RPMI7951 (cell line): ENCODE data around the gene FBXO27. TPM values are rescaled to one million over a fixed set of nuclear protein-coding genes. Genes with fewer than 3 reads are reported as not detected.
"Not testable (repeated sequence)": the region's sequence is repeated elsewhere in the genome, so short reads cannot be mapped to it uniquely, and the experiment has no call there.

ENCODE experiments used
- DNase-seq: peaks from one replicate; pipeline ENCODE4 v3.0.0-alpha.2; 2012; ENCODE audit warnings: low read depth
- total RNA-seq: library from RNA; depleted of rRNA; stranded (reverse); fragments of >200 nt; shearing (Covaris generic); gene quantifications from 2 replicates; pipeline ENCODE4 v1.2.3, GENCODE V29; 2014

The FBXO27 gene
- total RNA-seq, 1 experiment from 2014 or later: not detected

GRCh38 chr19:39038098-39038497 lies 5.7 kb upstream of the FBXO27 start:
- peak; percentile 69 for DNase-seq

DNA sequence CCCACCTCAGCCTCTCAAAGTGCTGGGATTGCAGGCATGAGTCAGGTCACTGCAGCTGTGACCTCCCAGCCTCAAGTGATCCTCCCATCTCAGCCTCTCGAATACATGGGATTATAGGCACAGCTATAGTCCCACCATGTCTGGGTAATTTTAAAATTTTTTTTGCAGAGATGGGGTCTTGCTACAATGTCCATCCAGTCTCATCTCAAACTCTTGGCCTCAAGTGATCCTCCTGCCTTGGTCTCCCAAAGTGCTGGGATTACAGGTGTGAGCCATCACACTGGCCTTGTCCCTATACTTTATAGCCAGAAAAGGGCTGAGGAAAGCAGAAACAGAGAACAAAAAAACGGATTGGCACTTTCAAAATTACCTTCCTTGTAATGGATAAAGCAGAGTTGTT lies 4.8 kb upstream of the FBXO27 start:
- no peak for DNase-seq

DNA sequence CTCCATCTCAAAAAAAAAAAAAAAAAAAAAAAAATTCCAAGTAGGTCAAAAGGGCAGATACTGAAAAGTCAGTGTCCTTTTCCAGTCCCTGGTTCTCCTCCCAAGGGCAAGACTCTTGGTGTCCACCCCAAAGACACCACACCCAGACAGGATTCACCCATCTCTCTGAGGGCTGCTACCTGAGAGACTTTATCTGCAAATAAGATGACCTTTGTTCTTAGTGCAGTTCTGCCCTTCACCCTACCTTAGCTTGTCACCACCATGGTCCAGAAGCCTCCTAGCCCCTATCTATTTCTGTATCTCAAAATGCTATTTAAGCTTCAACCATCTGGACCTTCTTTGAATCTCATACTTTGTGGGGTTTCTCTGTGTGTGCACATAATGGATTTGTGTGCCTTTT lies 4.2 kb upstream of the FBXO27 start:
- no peak for DNase-seq

- peak; percentile 70 for DNase-seq
Observed at GRCh38 chr19:39031368-39032062, 834 bp downstream of the FBXO27 start.

- no peak for DNase-seq
Observed at GRCh38 chr19:39030854-39031367, 1.4 kb downstream of the FBXO27 start.

DNA sequence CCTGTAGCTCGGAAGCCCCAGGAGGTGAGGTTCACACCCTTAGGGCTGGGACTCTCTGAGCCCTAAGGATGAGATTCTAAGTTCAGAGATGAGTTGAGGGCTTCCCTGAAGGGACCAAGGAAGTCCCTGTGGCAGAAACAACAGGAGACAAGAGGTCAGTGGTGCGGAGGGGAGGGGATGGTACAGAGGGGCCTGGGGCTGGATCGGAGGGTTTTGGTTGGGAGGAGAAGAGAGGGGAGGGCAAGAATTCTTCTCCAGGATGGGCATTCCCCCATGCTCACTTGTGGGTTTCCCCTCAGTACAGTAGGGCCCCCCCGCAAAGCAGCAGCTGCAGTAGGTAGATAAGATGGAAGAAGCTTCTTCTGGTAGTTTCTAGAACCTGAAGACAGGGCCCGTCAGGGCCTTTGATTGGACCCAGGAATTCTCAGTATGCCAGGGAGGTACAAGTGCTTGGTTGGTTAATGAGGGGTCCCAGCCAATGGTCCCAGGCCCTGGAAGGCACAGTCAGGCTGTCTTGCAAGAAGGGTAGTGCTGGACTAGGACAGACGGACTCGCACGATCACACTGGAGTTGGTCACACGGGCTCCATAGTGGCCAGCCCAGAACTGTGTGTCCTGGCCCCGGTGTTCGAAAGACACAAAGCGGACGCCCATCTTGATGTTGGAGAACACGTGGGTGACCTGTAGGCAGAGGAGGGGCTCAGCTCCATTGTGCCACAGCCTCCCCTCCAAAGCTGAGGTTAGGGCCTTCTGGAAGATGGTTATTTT lies 7.3 kb downstream of the FBXO27 start:
- no peak for DNase-seq

GRCh38 chr19:39021063-39021462 lies 11.3 kb downstream of the FBXO27 start:
- no peak for DNase-seq

DNA sequence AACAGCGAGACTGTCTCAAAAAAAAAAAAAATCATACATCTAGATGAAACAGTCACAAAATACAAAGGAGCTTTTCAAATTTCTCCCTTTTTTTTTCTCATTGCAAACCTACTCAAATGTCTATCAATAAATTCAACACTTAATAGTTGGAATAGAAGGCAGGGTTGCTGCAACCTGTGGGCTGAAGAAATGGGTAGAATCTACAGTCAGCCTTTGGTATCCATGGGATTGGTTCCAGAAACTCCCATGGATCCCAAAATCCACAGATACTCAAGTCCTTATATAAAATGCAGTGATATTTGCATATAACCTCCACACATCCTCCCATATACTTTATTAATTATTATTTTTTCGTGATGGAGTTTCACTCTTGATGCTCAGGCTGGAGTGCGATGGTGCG lies 14.7 kb downstream of the FBXO27 start:
- DNase-seq: no peak

- DNase-seq: no peak
Observed at GRCh38 chr19:39017026-39017425, 15.3 kb downstream of the FBXO27 start.

- DNase-seq: peak; percentile 52
Observed at GRCh38 chr19:39014037-39014436, 18.3 kb downstream of the FBXO27 start.

DNA sequence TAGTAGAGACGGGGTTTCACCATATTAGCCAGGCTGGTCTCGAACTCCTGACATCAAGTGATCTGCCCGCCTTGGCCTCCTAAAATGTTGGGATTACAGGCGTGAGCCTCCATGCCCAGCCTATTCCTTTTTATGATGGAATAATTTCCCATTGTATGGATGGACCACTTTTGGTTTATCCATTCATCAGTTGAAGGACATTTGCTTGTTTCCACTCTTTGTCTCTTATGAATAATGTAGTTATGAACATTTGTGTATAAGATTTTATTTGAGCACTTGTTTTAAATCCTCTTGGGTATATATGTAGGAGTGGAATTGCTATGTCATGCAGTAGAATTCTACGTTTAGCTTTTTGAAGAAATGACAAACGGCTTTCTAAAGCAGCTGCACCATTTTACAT lies 23.3 kb downstream of the FBXO27 start:
- DNase-seq: no peak

DNA sequence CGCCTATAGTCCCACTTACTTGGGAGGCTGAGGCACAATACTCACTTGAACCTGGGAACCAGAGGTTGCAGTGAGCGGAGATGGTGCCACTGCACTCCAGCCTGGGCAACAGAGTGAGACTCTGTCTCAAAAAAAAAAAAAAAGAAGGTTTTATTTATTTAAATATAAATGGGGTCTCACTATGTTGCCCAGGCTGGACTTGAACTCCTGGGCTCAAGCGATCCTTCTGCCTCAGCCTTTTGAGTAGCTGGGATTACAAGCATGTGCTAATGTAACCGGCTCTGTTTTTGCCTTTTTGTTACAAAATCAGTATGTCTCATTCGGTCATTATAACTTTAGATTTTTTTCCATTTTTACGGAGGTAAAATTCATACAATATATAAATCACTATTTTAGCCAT lies 24.2 kb downstream of the FBXO27 start:
- DNase-seq: no peak

- no peak for DNase-seq
Observed at GRCh38 chr19:39007096-39007495, 25.3 kb downstream of the FBXO27 start.

- no peak for DNase-seq
Observed at GRCh38 chr19:39004403-39004802, 27.9 kb downstream of the FBXO27 start.

DNA sequence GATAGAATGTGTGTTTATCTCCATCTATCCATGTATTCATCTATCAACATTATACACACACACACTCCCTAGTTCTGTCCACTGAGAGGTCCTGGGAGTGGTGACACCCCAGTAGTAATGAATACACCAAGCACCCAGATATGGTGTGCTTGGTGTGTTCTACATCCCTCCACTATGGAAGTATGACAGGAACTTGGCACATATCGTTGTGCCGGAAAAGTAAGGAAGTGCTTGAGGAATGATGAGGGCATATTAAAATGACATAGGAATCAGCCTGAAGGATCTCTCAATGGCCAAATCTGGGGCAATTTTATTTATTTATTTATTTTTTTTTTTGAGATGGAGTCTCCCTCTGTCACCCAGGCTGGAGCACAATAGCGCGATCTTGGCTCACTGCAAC lies 28.6 kb downstream of the FBXO27 start:
- DNase-seq: no peak

DNA sequence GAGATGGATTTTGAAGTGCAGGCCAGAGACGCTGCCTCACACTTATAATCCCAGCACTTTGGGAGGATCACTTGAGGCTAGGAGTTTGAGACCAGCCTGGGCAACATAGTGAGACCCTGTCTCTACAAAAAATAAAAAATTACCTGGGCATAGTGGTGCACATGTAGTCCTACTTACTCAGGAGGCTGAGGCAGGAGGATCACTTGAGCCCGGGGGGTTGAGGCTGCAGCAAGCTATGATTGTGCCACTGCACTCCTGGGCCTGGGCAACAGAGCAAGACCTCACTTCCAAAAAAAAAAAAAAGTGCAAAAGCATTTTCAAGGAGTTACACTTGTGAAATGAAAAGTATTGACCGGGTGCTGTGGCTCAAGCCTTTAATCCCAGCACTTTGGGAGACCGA lies 29.2 kb downstream of the FBXO27 start:
- no peak for DNase-seq

DNA sequence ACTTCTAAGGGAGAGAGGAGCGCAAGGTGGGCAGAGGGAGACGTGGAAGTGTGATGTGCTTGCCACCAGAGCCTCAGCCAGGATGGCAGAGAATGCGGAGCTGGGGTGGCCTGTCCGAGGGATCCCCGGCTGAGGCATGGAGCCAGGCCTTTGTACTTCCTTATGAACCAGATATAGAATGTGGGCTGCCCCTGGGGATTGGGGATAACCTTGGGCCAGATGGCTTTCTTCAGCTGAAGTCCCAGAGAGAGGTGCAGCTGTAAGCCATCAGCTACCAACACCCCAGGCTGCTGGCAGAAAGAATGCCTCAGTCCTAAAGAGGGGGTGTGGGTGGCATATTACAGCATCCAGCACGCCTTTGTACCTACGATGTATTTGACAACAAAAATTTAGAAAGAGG lies 31.3 kb downstream of the FBXO27 start:
- no peak for DNase-seq

DNA sequence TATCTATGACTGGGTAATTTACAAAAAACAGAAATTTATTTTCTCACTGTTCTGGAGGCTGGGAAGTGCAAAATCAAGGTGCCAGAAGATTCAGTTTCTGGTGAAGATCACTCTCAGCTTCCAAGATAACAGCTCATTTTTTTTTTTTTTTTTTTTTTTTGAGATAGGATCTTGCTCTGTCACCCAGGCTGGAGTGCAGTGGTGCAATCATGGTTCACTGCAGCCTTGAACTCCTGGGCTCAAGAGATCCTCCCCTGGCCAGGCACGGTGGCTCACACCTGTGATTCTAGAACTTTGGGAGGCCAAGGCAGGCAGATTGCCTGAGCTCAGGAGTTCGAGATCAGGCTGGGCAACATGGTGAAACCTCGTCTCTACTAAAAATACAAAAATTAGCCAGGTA lies 34.8 kb downstream of the FBXO27 start:
- not testable (repeated sequence) for DNase-seq

GRCh38 chr19:38993271-38993670 lies 39.1 kb downstream of the FBXO27 start:
- DNase-seq: peak; percentile 81

GRCh38 chr19:38990949-38991697 lies 41.2 kb downstream of the FBXO27 start:
- peak; percentile 72 for DNase-seq

GRCh38 chr19:38989614-38990013 lies 42.7 kb downstream of the FBXO27 start:
- not testable (repeated sequence) for DNase-seq

DNA sequence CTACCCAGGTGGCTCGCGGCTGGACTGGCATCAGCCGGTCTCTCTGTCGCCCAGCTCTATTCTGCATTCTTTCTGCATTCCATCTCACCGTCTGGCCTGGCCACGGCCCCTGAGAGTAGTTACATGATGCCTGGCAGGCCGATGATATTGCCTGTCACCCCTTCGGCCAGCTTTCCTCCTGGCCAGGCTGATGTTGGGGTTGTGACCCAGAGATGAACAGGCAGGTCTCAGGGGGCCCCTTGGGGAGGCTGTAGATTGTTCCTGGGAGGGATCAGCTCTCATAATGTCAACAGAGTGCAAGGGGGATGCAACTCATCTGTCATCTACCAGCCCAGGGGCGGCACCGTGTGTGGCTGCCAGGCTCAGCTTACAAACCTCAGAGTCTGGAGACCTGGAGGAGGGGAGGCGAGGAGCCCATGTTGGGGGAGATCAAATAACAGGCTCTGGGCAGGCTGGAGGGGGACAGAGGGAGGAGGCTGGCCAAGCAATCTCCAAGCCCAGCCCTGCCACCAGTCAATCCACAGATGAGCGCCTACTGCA lies 43.2 kb downstream of the FBXO27 start:
- DNase-seq: peak; percentile 67
